SJCRH30 (cell line): ENCODE results near the gene SLC38A5. TPM values are rescaled to one million over a fixed set of nuclear protein-coding genes. Genes with fewer than 3 reads are reported as not detected.
"Not testable (repeated sequence)": the region's sequence is repeated elsewhere in the genome, so short reads cannot be mapped to it uniquely, and the experiment has no call there.

Source experiments
- DNase-seq, 2 experiments: peaks; one replicate each; pipeline ENCODE4 v3.0.0-alpha.2; 2015 to 2020
- H3K27ac ChIP-seq: fragments of 250-450 bp; sonication (Bioruptor Pico); 2 replicates; pipeline ENCODE4 v1.5.1; 2020; ENCODE audit warnings: mild to moderate bottlenecking, moderate library complexity
- H3K27me3 ChIP-seq: fragments of 250-450 bp; sonication (Bioruptor Pico); 2 replicates; pipeline ENCODE4 v1.5.1; 2020; ENCODE audit warnings: mild to moderate bottlenecking, moderate library complexity
- H3K36me3 ChIP-seq: fragments of 250-450 bp; sonication (Bioruptor Pico); 2 replicates; pipeline ENCODE4 v1.5.1; 2020; ENCODE audit warnings: mild to moderate bottlenecking, moderate library complexity
- H3K4me1 ChIP-seq: fragments of 250-450 bp; sonication (Bioruptor Pico); 2 replicates; pipeline ENCODE4 v1.5.1; 2020; ENCODE audit warnings: mild to moderate bottlenecking, moderate library complexity
- H3K4me3 ChIP-seq: fragments of 250-450 bp; sonication (Bioruptor Pico); 2 replicates; pipeline ENCODE4 v1.5.1; 2020; ENCODE audit warnings: mild to moderate bottlenecking, moderate library complexity
- H3K9me3 ChIP-seq: fragments of 250-450 bp; sonication (Bioruptor Pico); replicated peaks from 2 replicates; pipeline ENCODE4 v1.5.1; 2020; ENCODE audit warnings: mild to moderate bottlenecking, moderate library complexity
- total RNA-seq: library from RNA; depleted of rRNA; stranded (reverse); fragments of >200 nt; shearing (Covaris generic); gene quantifications from 2 replicates; pipeline ENCODE4 v1.2.3, GENCODE V29; 2014

The SLC38A5 gene
- total RNA-seq, 1 experiment from 2014 or later, result 15.4 TPM

GRCh38 chrX:48467281-48467761 lies 2.7 kb downstream of the SLC38A5 start:
- peak overlapping the region; percentile 47 for H3K4me3 ChIP-seq
- no peaks in the 10 kb centered on the region for H3K27me3 ChIP-seq
- no peaks in the 10 kb centered on the region for H3K36me3 ChIP-seq
- DNase-seq, result peak; percentile 57 to 62
- peak overlapping the region; percentile 49 for H3K27ac ChIP-seq
- no peaks in the 10 kb centered on the region for H3K4me1 ChIP-seq
- H3K9me3 ChIP-seq, result no peaks in the 10 kb centered on the region

- no peaks in the 10 kb centered on the region for H3K4me1 ChIP-seq
- H3K36me3 ChIP-seq, result no peaks in the 10 kb centered on the region
- no peaks in the 10 kb centered on the region for H3K27me3 ChIP-seq
- H3K27ac ChIP-seq, result no peak overlapping the region
- no peaks in the 10 kb centered on the region for H3K9me3 ChIP-seq
- H3K4me3 ChIP-seq, result peak overlapping the region; percentile 47; the same call in 1 of the 2 replicates
- DNase-seq, result no peak
These were observed 3.4 kb downstream of the SLC38A5 start for GRCh38 chrX:48466696-48467095.

- Histone ChIP-seq H3K4me1 (no peaks in the 10 kb centered on the region), H3K27ac (no peak overlapping the region), H3K36me3 (no peaks in the 10 kb centered on the region), H3K4me3 (no peak overlapping the region), H3K27me3 (no peaks in the 10 kb centered on the region), H3K9me3 (no peaks in the 10 kb centered on the region)
- no peak for DNase-seq
These were observed 4.6 kb downstream of the SLC38A5 start for GRCh38 chrX:48465336-48465933.

- DNase-seq, result no peak
- H3K4me1 ChIP-seq, result no peaks in the 10 kb centered on the region
These were observed 8.2 kb downstream of the SLC38A5 start for GRCh38 chrX:48461830-48462229.

GRCh38 chrX:48460606-48461005 lies 9.5 kb downstream of the SLC38A5 start:
- Histone ChIP-seq H3K4me3 (no peak overlapping the region), H3K27ac (no peak overlapping the region), H3K4me1 (no peaks in the 10 kb centered on the region), H3K36me3 (no peaks in the 10 kb centered on the region), H3K27me3 (no peaks in the 10 kb centered on the region), H3K9me3 (no peaks in the 10 kb centered on the region)
- no peak for DNase-seq

More at GRCh38 chrX:48461830-48462229, 8.2 kb downstream of the SLC38A5 start:
- Histone ChIP-seq H3K9me3 (no peaks in the 10 kb centered on the region), H3K4me3 (no peak overlapping the region), H3K27me3 (no peaks in the 10 kb centered on the region), H3K27ac (no peak overlapping the region), H3K36me3 (no peaks in the 10 kb centered on the region)

- no peak overlapping the region for H3K27ac ChIP-seq
- no peak for DNase-seq
- H3K4me1 ChIP-seq, result no peaks in the 10 kb centered on the region
These were observed 10.0 kb downstream of the SLC38A5 start for GRCh38 chrX:48460031-48460430.

GRCh38 chrX:48459483-48459882 lies 10.6 kb downstream of the SLC38A5 start:
- no peaks in the 10 kb centered on the region for H3K9me3 ChIP-seq
- H3K27ac ChIP-seq, result no peak overlapping the region
- H3K4me3 ChIP-seq, result no peak overlapping the region
- DNase-seq, result no peak
- no peaks in the 10 kb centered on the region for H3K27me3 ChIP-seq
- no peaks in the 10 kb centered on the region for H3K36me3 ChIP-seq
- no peaks in the 10 kb centered on the region for H3K4me1 ChIP-seq

More at GRCh38 chrX:48460031-48460430, 10.0 kb downstream of the SLC38A5 start:
- H3K4me3 ChIP-seq, result no peak overlapping the region
- H3K27me3 ChIP-seq, result no peaks in the 10 kb centered on the region
- H3K9me3 ChIP-seq, result no peaks in the 10 kb centered on the region
- no peaks in the 10 kb centered on the region for H3K36me3 ChIP-seq

GRCh38 chrX:48458711-48459110 lies 11.3 kb downstream of the SLC38A5 start:
- Histone ChIP-seq H3K27ac (no peak overlapping the region), H3K4me1 (no peaks in the 10 kb centered on the region), H3K9me3 (no peaks in the 10 kb centered on the region), H3K36me3 (no peaks in the 10 kb centered on the region), H3K4me3 (no peak overlapping the region), H3K27me3 (no peaks in the 10 kb centered on the region)
- no peak for DNase-seq

GRCh38 chrX:48456628-48457331 lies 13.3 kb downstream of the SLC38A5 start:
- H3K4me3 ChIP-seq, result no peak overlapping the region
- H3K36me3 ChIP-seq, result no peaks in the 10 kb centered on the region
- no peaks in the 10 kb centered on the region for H3K27me3 ChIP-seq
- H3K9me3 ChIP-seq, result no peaks in the 10 kb centered on the region
- no peaks in the 10 kb centered on the region for H3K4me1 ChIP-seq
- DNase-seq, result no peak
- no peak overlapping the region for H3K27ac ChIP-seq

GRCh38 chrX:48451708-48452107 lies 18.4 kb downstream of the SLC38A5 start:
- no peaks in the 10 kb centered on the region for H3K9me3 ChIP-seq
- no peak overlapping the region for H3K4me3 ChIP-seq
- H3K27me3 ChIP-seq, result no peaks in the 10 kb centered on the region
- H3K27ac ChIP-seq, result no peak overlapping the region
- DNase-seq, result no peak
- no peaks in the 10 kb centered on the region for H3K4me1 ChIP-seq
- no peaks in the 10 kb centered on the region for H3K36me3 ChIP-seq

- no peaks in the 10 kb centered on the region for H3K9me3 ChIP-seq
- no peak for DNase-seq
- H3K36me3 ChIP-seq, result no peaks in the 10 kb centered on the region
- no peak overlapping the region for H3K4me3 ChIP-seq
- no peaks in the 10 kb centered on the region for H3K4me1 ChIP-seq
- H3K27ac ChIP-seq, result no peak overlapping the region
- no peaks in the 10 kb centered on the region for H3K27me3 ChIP-seq
These were observed 20.0 kb downstream of the SLC38A5 start for GRCh38 chrX:48450076-48450475.

- H3K36me3 ChIP-seq, DNase-seq, H3K27ac ChIP-seq, H3K4me3 ChIP-seq, H3K27me3 ChIP-seq, H3K9me3 ChIP-seq, H3K4me1 ChIP-seq: not testable (repeated sequence)
These were observed 22.9 kb downstream of the SLC38A5 start for GRCh38 chrX:48447201-48447600.

- not testable (repeated sequence) for DNase-seq
These were observed 36.3 kb downstream of the SLC38A5 start for GRCh38 chrX:48433713-48434112.

GRCh38 chrX:48430166-48430565 lies 39.9 kb downstream of the SLC38A5 start:
- H3K27me3 ChIP-seq, H3K27ac ChIP-seq: not testable (repeated sequence)

More at GRCh38 chrX:48433713-48434112, 36.3 kb downstream of the SLC38A5 start:
- H3K36me3 ChIP-seq, H3K4me3 ChIP-seq, H3K27me3 ChIP-seq, H3K9me3 ChIP-seq, H3K27ac ChIP-seq, H3K4me1 ChIP-seq: not testable (repeated sequence)

GRCh38 chrX:48429606-48430005 lies 40.5 kb downstream of the SLC38A5 start:
- not testable (repeated sequence) for H3K36me3 ChIP-seq, H3K27me3 ChIP-seq, H3K4me3 ChIP-seq, H3K9me3 ChIP-seq, DNase-seq, H3K27ac ChIP-seq, H3K4me1 ChIP-seq

More at GRCh38 chrX:48430166-48430565, 39.9 kb downstream of the SLC38A5 start:
- not testable (repeated sequence) for DNase-seq, H3K4me3 ChIP-seq, H3K36me3 ChIP-seq, H3K9me3 ChIP-seq, H3K4me1 ChIP-seq
